ENCODE measurements around the gene PCDHGC4. TPM values are rescaled to one million over a fixed set of nuclear protein-coding genes. Genes with fewer than 3 reads are reported as not detected.

Gene PCDHGC4
- total RNA-seq, 1 donor from 2014 or later, result 0.40 TPM

- no peak for DNase-seq (ENCODE audit: low read depth, low spot score)
Observed at GRCh38 chr5:141490271-141490670, 5.4 kb downstream of the PCDHGC4 start.

GRCh38 chr5:141490771-141491170 lies 5.9 kb downstream of the PCDHGC4 start:
- DNase-seq (ENCODE audit: low read depth, low spot score), result no peak

- DNase-seq (ENCODE audit: low read depth, low spot score), result no peak
Observed at GRCh38 chr5:141491323-141492167, 6.7 kb downstream of the PCDHGC4 start.

- no peak for DNase-seq (ENCODE audit: low read depth, low spot score)
Observed at GRCh38 chr5:141492168-141492885, 7.5 kb downstream of the PCDHGC4 start.

- no peak for DNase-seq (ENCODE audit: low read depth, low spot score)
Observed at GRCh38 chr5:141493500-141494422, 8.9 kb downstream of the PCDHGC4 start.

GRCh38 chr5:141494761-141495452 lies 10.1 kb downstream of the PCDHGC4 start:
- DNase-seq (ENCODE audit: low read depth, low spot score), result no peak

GRCh38 chr5:141495453-141495811 lies 10.6 kb downstream of the PCDHGC4 start:
- DNase-seq (ENCODE audit: low read depth, low spot score), result no peak

- DNase-seq (ENCODE audit: low read depth, low spot score), result no peak
Observed at GRCh38 chr5:141496038-141496437, 11.2 kb downstream of the PCDHGC4 start.

- no peak for DNase-seq (ENCODE audit: low read depth, low spot score)
Observed at GRCh38 chr5:141501761-141502160, 16.9 kb downstream of the PCDHGC4 start.

GRCh38 chr5:141503681-141504080 lies 18.9 kb downstream of the PCDHGC4 start:
- no peak for DNase-seq (ENCODE audit: low read depth, low spot score)

- DNase-seq (ENCODE audit: low read depth, low spot score), result no peak
Observed at GRCh38 chr5:141504216-141504615, 19.4 kb downstream of the PCDHGC4 start.

- no peak for DNase-seq (ENCODE audit: low read depth, low spot score)
Observed at GRCh38 chr5:141506381-141507155, 21.7 kb downstream of the PCDHGC4 start.

GRCh38 chr5:141507387-141508091 lies 22.7 kb downstream of the PCDHGC4 start:
- DNase-seq (ENCODE audit: low read depth, low spot score), result no peak

GRCh38 chr5:141508440-141508797 lies 23.6 kb downstream of the PCDHGC4 start:
- DNase-seq (ENCODE audit: low read depth, low spot score), result no peak

- DNase-seq (ENCODE audit: low read depth, low spot score), result no peak
Observed at GRCh38 chr5:141508798-141509611, 24.2 kb downstream of the PCDHGC4 start.

- no peak for DNase-seq (ENCODE audit: low read depth, low spot score)
Observed at GRCh38 chr5:141510160-141510559, 25.3 kb downstream of the PCDHGC4 start.

GRCh38 chr5:141510850-141511601 lies 26.2 kb downstream of the PCDHGC4 start:
- DNase-seq (ENCODE audit: low read depth, low spot score), result no peak

- DNase-seq (ENCODE audit: low read depth, low spot score), result no peak
Observed at GRCh38 chr5:141511771-141512325, 27.0 kb downstream of the PCDHGC4 start.

Measured in pulmonary artery endothelial cell (primary cell).